ENCODE data around the gene MS4A12.
"Not testable (repeated sequence)": the region's sequence is repeated elsewhere in the genome, so short reads cannot be mapped to it uniquely, and the experiment has no call there.

The MS4A12 gene

DNA sequence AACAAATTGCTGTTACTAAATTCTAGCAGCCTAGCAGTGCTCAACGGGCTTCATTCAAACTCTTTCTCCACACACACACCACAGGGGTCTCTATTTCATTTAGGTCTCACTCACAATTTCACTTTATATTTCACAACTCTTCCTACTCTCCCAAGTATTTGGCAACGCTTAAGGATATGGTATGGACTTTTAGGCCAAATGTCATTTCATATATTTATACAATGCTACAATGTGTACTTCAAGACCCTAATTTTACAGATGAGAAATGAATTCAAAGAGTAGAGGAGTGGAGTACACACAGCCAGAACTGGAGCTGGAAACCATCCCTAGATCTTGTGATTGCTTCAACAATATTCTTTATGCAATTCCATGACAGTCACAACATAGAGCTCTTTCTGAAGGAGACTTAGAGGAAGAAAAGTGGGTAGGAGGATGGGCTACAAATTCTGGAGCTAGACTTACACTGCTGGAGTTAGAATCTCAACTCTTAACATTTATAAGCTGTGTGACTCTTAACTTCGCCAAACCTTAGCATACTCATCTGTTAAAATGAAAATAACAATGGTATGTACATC lies 20.2 kb downstream of the MS4A12 start:
- DNase-seq (ENCODE audit: low read depth): no peak

DNA sequence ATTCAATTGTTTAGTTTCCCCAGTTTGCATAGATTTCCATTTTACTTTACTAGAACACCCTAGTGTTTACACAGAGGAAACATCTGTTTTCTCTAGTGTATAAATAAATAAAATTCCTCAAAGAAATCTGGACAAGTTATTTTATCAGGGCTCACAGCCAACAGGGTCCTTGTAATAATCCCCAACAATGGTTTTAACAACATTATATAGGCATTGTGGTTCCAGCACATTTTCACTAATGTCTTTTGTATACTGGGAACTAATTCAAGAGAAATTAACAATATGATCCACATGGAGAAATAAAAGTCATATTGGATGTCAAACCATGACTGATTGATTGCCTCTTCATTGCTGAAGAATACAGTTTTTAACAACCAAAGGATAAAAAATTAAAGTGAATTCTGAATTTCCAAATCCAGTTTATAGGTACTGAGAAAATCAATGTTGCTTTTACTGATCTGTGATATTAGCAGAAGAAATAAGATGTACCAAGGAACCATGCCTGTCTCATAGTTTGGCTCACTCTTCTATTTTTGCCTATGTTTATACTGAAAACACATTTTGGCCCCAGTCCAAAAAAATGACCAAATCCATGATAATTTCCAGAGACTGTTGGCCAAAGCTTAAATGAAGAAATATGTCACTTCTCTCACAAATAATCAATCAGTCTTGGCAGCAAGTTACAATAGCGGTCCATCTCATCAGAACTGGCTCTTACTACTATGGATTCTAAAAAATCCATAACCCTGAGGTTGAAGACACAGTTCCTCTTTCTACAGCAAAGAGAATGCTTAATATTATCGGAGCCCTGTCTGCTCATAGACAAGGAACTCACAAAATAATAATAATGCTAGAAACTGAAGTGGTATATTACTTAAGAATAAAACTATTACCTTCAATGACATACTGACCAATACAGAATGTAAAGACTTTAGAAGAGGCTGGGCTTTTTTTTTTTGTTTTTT lies 21.2 kb downstream of the MS4A12 start:
- DNase-seq (ENCODE audit: low read depth): no peak

DNA sequence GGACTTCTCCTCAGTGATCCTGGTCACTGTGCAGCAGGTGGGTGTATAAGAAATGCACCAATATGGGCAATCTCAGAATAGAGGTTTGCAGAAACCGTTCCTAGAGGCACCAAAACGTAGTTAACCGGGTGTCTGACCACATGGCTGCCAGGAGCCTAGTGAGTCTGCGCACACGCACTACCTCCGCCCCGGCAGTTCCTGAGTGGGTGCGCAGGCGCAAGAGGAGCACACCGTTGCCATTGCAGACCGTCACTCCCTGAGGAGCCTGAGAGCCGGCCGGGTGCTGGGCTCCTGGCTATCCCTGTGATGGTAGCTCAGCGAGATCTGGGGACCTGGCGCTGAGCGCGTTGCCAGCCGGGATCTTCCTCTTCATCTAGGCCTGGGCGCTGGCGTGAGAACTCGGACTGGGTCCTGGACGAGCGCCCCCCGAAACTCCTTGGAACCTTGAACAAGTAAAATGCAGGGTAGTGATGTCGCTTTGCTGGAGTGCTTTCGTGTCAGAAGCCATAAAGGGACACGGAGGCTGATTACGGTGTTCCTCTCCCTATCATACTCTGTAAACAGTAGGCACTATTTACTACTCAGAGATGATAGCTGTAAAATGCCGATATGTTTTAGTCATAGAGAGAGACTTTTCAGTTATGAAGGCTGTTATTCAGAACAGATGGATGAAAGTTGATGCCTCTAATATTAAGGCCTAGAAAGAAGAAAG lies 22.7 kb downstream of the MS4A12 start, which contains the start of gene MS4A13:
TSS of gene MS4A13 (plus strand) at position 249 of the 712 bp plus-strand sequence. CDS start 2,692 bp downstream, outside the sequence.
- DNase-seq (ENCODE audit: low read depth): no peak

DNA sequence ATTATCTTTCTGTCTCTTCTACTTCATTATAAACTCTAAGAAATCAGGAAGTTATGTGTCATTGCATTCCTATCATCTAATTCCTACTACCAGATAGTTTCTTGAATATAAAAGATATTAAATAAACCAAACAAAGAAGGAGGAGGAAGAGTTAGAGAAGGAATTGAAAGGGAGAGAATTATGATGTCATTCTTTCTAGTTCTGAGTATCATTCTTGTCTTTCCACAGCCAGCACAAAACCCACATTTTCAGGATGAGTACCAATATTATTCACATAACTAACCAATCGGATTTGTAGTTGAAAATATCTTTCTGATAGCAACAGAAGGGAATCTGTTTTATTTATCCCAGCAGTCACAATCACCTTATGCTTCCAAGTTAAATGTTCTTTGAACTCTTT lies 35.9 kb downstream of the MS4A12 start:
- DNase-seq (ENCODE audit: low read depth): no peak

DNA sequence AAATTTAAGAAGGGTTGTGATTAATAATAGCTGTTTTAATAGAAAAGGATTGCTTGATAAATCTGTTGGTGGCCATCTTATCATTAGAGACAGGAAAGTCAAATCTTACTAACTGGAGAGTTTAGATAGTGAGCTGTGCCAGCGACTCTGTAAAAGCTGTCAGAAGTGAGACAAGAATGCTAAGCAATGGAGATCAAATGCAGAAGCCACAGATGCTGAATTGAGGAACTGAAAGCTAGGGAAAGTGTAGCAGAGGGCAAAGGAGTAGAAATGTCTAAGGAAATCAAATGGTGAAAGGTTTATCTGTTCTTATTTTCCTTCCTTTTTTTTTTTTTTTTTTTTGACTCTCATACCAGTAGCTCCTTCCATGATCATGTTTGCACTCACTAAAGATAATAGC lies 36.4 kb downstream of the MS4A12 start:
- DNase-seq (ENCODE audit: low read depth): no peak

DNA sequence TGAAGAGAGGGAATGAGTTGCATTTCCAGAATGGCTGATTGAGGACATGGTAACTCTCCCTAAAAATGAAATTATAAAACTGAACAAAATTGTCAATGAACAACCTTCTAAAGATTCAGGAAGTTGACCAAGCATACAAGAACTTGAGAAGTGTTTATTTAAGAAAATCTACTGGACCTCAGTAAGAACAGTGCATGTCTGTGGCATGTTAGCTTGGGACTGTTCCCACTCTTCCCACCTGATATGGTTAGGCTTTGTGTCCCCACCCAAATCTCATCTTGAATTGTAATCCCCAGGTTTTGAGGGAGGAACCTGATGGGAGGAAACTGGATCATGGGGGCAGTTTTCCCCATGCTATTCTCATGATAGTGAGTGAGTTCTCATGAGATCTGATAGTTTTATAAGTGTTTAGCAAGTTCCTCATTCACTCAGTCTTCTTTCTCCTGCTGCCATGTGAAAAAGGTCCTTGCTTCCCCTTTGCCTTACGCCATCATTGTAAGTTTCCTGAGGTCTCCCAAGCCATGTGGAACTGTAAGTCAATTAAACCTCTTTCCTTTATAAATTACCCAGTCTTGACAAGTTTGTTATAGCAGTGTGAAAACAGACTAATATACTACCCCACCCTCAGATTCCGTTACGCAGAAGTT lies 38.0 kb downstream of the MS4A12 start:
- no peak for DNase-seq (ENCODE audit: low read depth)

DNA sequence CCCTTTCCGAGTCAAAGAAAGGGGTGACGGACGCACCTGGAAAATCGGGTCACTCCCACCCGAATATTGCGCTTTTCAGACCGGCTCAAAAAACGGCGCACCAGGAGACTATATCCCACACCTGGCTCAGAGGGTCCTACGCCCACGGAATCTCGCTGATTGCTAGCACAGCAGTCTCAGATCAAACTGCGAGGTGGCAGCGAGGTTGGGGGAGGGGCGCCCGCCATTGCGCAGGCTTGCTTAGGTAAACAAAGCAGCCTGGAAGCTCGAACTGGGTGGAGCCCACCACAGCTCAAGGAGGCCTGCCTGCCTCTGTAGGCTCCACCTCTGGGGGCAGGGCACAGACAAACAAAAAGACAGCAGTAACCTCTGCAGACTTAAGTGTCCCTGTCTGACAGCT lies 39.8 kb downstream of the MS4A12 start:
- DNase-seq (ENCODE audit: low read depth): not testable (repeated sequence)

DNA sequence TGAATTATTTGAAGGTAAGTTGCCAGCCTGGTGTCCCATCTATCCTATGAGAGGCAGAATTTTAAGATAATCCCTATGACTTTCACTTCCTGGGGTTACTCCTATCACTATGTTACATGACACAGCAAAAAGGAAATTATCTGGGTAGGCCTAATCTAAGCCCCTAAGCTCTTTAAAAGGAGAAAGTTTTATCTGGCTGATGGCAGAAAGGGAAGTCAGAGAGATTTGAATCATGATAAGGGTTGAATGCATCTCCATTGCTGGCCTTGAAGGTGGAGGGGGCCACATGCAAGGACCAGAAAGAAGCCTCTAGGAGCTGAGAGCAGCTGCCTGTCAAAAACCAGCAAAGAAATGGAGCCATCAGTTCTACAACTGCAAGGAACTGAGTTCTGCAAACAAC lies 46.0 kb downstream of the MS4A12 start:
- not testable (repeated sequence) for DNase-seq (ENCODE audit: low read depth)

DNA sequence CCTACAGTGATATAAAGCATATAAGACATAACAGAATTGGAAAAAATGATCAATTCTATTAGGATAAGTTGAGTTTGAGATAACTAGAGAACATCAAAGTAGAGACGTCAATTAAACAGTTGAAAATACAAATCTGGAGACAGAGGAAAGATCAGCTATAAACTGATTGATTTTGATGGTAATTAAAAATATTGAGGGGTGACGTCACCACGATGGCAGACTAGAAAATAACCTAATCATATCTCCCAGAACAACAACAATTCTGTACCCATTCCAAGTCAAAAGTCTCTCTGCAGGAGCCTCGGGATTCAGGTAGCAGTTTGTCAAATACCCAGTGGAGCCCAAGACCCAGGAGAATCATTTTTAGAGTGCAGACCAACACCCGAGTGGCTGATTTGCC lies 51.5 kb downstream of the MS4A12 start:
- no peak for DNase-seq (ENCODE audit: low read depth)
